SK-N-SH treated with all-trans-retinoic acid at 6 μM for 48 hours (cell line): ENCODE measurements around the gene FBXO24.
"Not testable (repeated sequence)": the region's sequence is repeated elsewhere in the genome, so short reads cannot be mapped to it uniquely, and the experiment has no call there.

Experiments used
- ATAC-seq: fragments of 200-7000 bp; cut with Tn5 transposase; 3 replicates; pipeline ENCODE4 v1.9.1; 2020; ENCODE audit warnings: mild to moderate bottlenecking, moderate library complexity
- ARNTL ChIP-seq: fragments of 450-650 bp; formaldehyde crosslinking; IDR thresholded peaks from 2 replicates; pipeline ENCODE4 v1.5.0; 2020; ENCODE audit warnings: low read depth, mild to moderate bottlenecking, moderate library complexity, borderline replicate concordance
- BACH2 ChIP-seq: fragments of 250-450 bp; sonication (Bioruptor Pico); IDR thresholded peaks from 2 replicates; pipeline ENCODE4 v1.9.0; 2021; ENCODE audit warnings: mild to moderate bottlenecking, borderline replicate concordance
- CREB5 ChIP-seq: fragments of 250-450 bp; sonication (Bioruptor Pico); IDR thresholded peaks from 2 replicates; pipeline ENCODE4 v1.5.1; 2020; ENCODE audit warnings: low read depth, mild to moderate bottlenecking, moderate library complexity
- CSDC2 ChIP-seq: fragments of 250-450 bp; sonication (Bioruptor Pico); IDR thresholded peaks from 2 replicates; pipeline ENCODE4 v1.5.0; 2020; ENCODE audit warnings: mild to moderate bottlenecking, moderate library complexity
- CSRNP3 ChIP-seq: fragments of 250-450 bp; sonication (Bioruptor Pico); IDR thresholded peaks from 2 replicates; pipeline ENCODE4 v1.5.1; 2021; ENCODE audit warnings: mild to moderate bottlenecking, moderate library complexity
- GLIS3 ChIP-seq: fragments of 250-450 bp; sonication (Bioruptor Pico); IDR thresholded peaks from 2 replicates; pipeline ENCODE4 v1.5.0; 2020; ENCODE audit warnings: mild to moderate bottlenecking, moderate library complexity
- ISL1 ChIP-seq: fragments of 250-450 bp; sonication (Bioruptor Pico); IDR thresholded peaks from 2 replicates; pipeline ENCODE4 v2.1.2; 2022; ENCODE audit warnings: mild to moderate bottlenecking, moderate library complexity
- OSR1 ChIP-seq: fragments of 250-450 bp; sonication (Bioruptor Pico); IDR thresholded peaks from 2 replicates; pipeline ENCODE4 v1.8.0; 2022; ENCODE audit warnings: moderate library complexity, mild to moderate bottlenecking, inconsistent platforms
- POU6F1 ChIP-seq: fragments of 250-450 bp; sonication (Bioruptor Pico); IDR thresholded peaks from 2 replicates; pipeline ENCODE4 v1.8.0; 2021; ENCODE audit warnings: low read depth, mild to moderate bottlenecking, moderate library complexity, borderline replicate concordance
- PPARA ChIP-seq: fragments of 250-450 bp; sonication (Bioruptor Pico); IDR thresholded peaks from 2 replicates; pipeline ENCODE4 v1.5.0; 2020; ENCODE audit warnings: mild to moderate bottlenecking, borderline replicate concordance
- RARB ChIP-seq: fragments of 250-450 bp; sonication (Bioruptor Pico); IDR thresholded peaks from 2 replicates; pipeline ENCODE4 v1.8.0; 2021; ENCODE audit warnings: mild to moderate bottlenecking, moderate library complexity
- SNAI2 ChIP-seq: fragments of 250-450 bp; sonication (Bioruptor Pico); IDR thresholded peaks from 2 replicates; pipeline ENCODE4 v1.5.0; 2020; ENCODE audit warnings: mild to moderate bottlenecking, moderate library complexity
- TCF4 ChIP-seq: fragments of 250-450 bp; sonication (Bioruptor Pico); IDR thresholded peaks from 2 replicates; pipeline ENCODE4 v1.8.0; 2021; ENCODE audit warnings: mild to moderate bottlenecking, moderate library complexity, borderline replicate concordance
- TOX ChIP-seq: fragments of 250-450 bp; sonication (Bioruptor Pico); IDR thresholded peaks from 2 replicates; pipeline ENCODE4 v1.8.0; 2021; ENCODE audit warnings: mild to moderate bottlenecking, moderate library complexity, borderline replicate concordance
- TSHZ2 ChIP-seq: fragments of 250-450 bp; sonication (Bioruptor Pico); IDR thresholded peaks from 2 replicates; pipeline ENCODE4 v1.5.0; 2020; ENCODE audit warnings: mild to moderate bottlenecking, moderate library complexity
- ZFP3 ChIP-seq: fragments of 250-450 bp; sonication (Bioruptor Pico); IDR thresholded peaks from 2 replicates; pipeline ENCODE4 v1.5.0; 2020; ENCODE audit warnings: mild to moderate bottlenecking, moderate library complexity
- ZFP30 ChIP-seq: fragments of 450-650 bp; formaldehyde crosslinking; IDR thresholded peaks from 2 replicates; pipeline ENCODE4 v1.5.0; 2022; ENCODE audit warnings: mild to moderate bottlenecking, moderate library complexity
- ZNF565 ChIP-seq: fragments of 450-650 bp; formaldehyde crosslinking; conservative IDR thresholded peaks from 2 replicates; pipeline ENCODE4 v1.5.0; 2020; ENCODE audit warnings: low read depth, mild to moderate bottlenecking, moderate library complexity
- ZNF70 ChIP-seq: fragments of 450-650 bp; formaldehyde crosslinking; IDR thresholded peaks from 2 replicates; pipeline ENCODE4 v1.5.0; 2020; ENCODE audit warnings: mild to moderate bottlenecking, moderate library complexity
- ZNF8 ChIP-seq: fragments of 450-650 bp; formaldehyde crosslinking; IDR thresholded peaks from 2 replicates; pipeline ENCODE4 v1.5.0; 2020; ENCODE audit warnings: mild to moderate bottlenecking, moderate library complexity

FBXO24 gene

GRCh38 chr7:100547872-100548271, 38.3 kb upstream of the FBXO24 start (continued):
- no peak for TF ChIP-seq POU6F1 (CRISPR knock-in tag)

- not testable (repeated sequence) for ATAC-seq
Observed at GRCh38 chr7:100548446-100548845, 37.7 kb upstream of the FBXO24 start.

GRCh38 chr7:100552532-100552931, 33.6 kb upstream of the FBXO24 start:
- TF ChIP-seq ZNF70 (CRISPR knock-in tag) (no peak), ARNTL (CRISPR knock-in tag) (no peak), ZFP30 (CRISPR knock-in tag) (no peak), SNAI2 (no peak), PPARA (CRISPR knock-in tag) (no peak), ZNF8 (CRISPR knock-in tag) (no peak), TCF4 (CRISPR knock-in tag) (no peak), GLIS3 (CRISPR knock-in tag) (no peak), CREB5 (CRISPR knock-in tag) (no peak), ZNF565 (CRISPR knock-in tag) (no peak), POU6F1 (CRISPR knock-in tag) (no peak), TOX (CRISPR knock-in tag) (no peak), OSR1 (CRISPR knock-in tag) (no peak), CSDC2 (CRISPR knock-in tag) (no peak), CSRNP3 (no peak), TSHZ2 (no peak), RARB (CRISPR knock-in tag) (no peak), BACH2 (CRISPR knock-in tag) (no peak)
- no peak for ATAC-seq

GRCh38 chr7:100553032-100553431, 33.1 kb upstream of the FBXO24 start:
- no peak for ATAC-seq
- TF ChIP-seq ISL1: no peak
- TF ChIP-seq TCF4 (CRISPR knock-in tag): no peak
- no peak for TF ChIP-seq CSDC2 (CRISPR knock-in tag)
- no peak for TF ChIP-seq ZNF565 (CRISPR knock-in tag)
- no peak for TF ChIP-seq ZFP3
